Breast epithelium (tissue), 3 donors: Measurements from ENCODE around the gene LANCL3.

Source experiments
- CTCF ChIP-seq, 3 donors: fragments of 450-650 bp; IDR thresholded peaks; one replicate each; pipeline ENCODE4 v1.5.1; 2016 to 2017; ENCODE audit warnings: antibody characterized with exemption in 3 of 3, mild to moderate bottlenecking in 3 of 3, moderate library complexity in 3 of 3
- POLR2A ChIP-seq: fragments of 450-650 bp; IDR thresholded peaks from one replicate; pipeline ENCODE4 v1.6.1; 2016; ENCODE audit warnings: antibody characterized with exemption, mild to moderate bottlenecking, moderate library complexity
- POLR2AphosphoS5 ChIP-seq, 3 donors: sonication (generic); formaldehyde crosslinking; IDR thresholded peaks; one replicate each; pipeline ENCODE4 v1.6.1; 2017; ENCODE audit warnings: antibody characterized with exemption in 3 of 3

- no peak for TF ChIP-seq POLR2A
- no peak for TF ChIP-seq CTCF (IDR thresholded peaks at IDR 0.05)
- no peak for TF ChIP-seq POLR2AphosphoS5 (IDR thresholded peaks at IDR 0.05)
Observed at GRCh38 chrX:37662181-37662580, 90.7 kb downstream of the LANCL3 start.
